ENCODE measurements around the gene ATG5. TPM values are rescaled to one million over a fixed set of nuclear protein-coding genes. Genes with fewer than 3 reads are reported as not detected.

Gene ATG5
- total RNA-seq, 2 donors from 2014 or later: 29.5 to 31.4 TPM

GRCh38 chr6:106149472-106150069 is 176.0 kb downstream of the ATG5 start:
- no peaks in the 10 kb centered on the region for H3K9me3 Mint-ChIP-seq
- H3K4me3 ChIP-seq (ENCODE audit: low read length): no peak overlapping the region
- no peak overlapping the region for H3K4me3 Mint-ChIP-seq
- no peaks in the 10 kb centered on the region for H3K36me3 Mint-ChIP-seq (ENCODE audit: low read depth)
- 86 to 91% methylated on average over 1 of the region's 1 CpG for WGBS, 2 experiments (ENCODE audit: insufficient coverage in 1 of 2, insufficient read length in 1 of 2)
- H3K27me3 ChIP-seq (ENCODE audit: control insufficient read depth, insufficient read depth, low read length, poor library complexity, severe bottlenecking): peaks cover 8% of the 10 kb centered on the region
- H3K27me3 Mint-ChIP-seq (ENCODE audit: insufficient read depth): peaks cover 5% of the 10 kb centered on the region
- TF ChIP-seq CTCF (conservative IDR thresholded peaks at IDR 0.05): no peak
- no peaks in the 10 kb centered on the region for H3K36me3 ChIP-seq (ENCODE audit: control insufficient read depth, insufficient read depth, low read length)
- H3K27ac Mint-ChIP-seq: no peak overlapping the region
- H3K27ac ChIP-seq (ENCODE audit: low read depth, low read length): no peak overlapping the region
- H3K4me1 ChIP-seq (ENCODE audit: control insufficient read depth, insufficient read depth, low read length): peaks cover 7% of the 10 kb centered on the region
- no peak overlapping the region for H3K9ac ChIP-seq (ENCODE audit: extremely low read depth, low read length, poor library complexity, severe bottlenecking)
- H3K9me3 ChIP-seq (ENCODE audit: control insufficient read depth, low read length): no peaks in the 10 kb centered on the region
- no peak for DNase-seq
- peaks cover 14% of the 10 kb centered on the region for H3K4me1 Mint-ChIP-seq

GRCh38 chr6:106147476-106147875 is 178.1 kb downstream of the ATG5 start:
- Histone ChIP-seq H3K4me1 (ENCODE audit: control insufficient read depth, insufficient read depth, low read length) (peaks cover 7% of the 10 kb centered on the region), H3K27me3 (ENCODE audit: control insufficient read depth, insufficient read depth, low read length, poor library complexity, severe bottlenecking) (peaks cover 8% of the 10 kb centered on the region), H3K27ac (ENCODE audit: low read depth, low read length) (no peak overlapping the region), H3K4me3 (ENCODE audit: low read length) (no peak overlapping the region), H3K9me3 (ENCODE audit: control insufficient read depth, low read length) (no peaks in the 10 kb centered on the region), H3K36me3 (ENCODE audit: control insufficient read depth, insufficient read depth, low read length) (no peaks in the 10 kb centered on the region), H3K9ac (ENCODE audit: extremely low read depth, low read length, poor library complexity, severe bottlenecking) (no peak overlapping the region)
- Mint-ChIP-seq H3K9me3 (no peaks in the 10 kb centered on the region), H3K27me3 (ENCODE audit: insufficient read depth) (peaks cover 3% of the 10 kb centered on the region), H3K4me3 (no peak overlapping the region), H3K36me3 (ENCODE audit: low read depth) (no peaks in the 10 kb centered on the region), H3K27ac (no peak overlapping the region), H3K4me1 (peaks cover 18% of the 10 kb centered on the region)
- 86% methylated on average over 1 of the region's 2 CpGs; no CpG with 5 or more reads in 1 of the 2 experiments for WGBS, 2 experiments (ENCODE audit: insufficient coverage in 1 of 2, insufficient read length in 1 of 2)
- TF ChIP-seq CTCF (conservative IDR thresholded peaks at IDR 0.05): no peak
- DNase-seq: no peak

GRCh38 chr6:106146852-106147351 is 178.7 kb downstream of the ATG5 start:
- H3K4me1 ChIP-seq (ENCODE audit: control insufficient read depth, insufficient read depth, low read length): peaks cover 7% of the 10 kb centered on the region
- H3K27ac Mint-ChIP-seq: no peak overlapping the region
- H3K4me3 Mint-ChIP-seq: no peak overlapping the region
- no peaks in the 10 kb centered on the region for H3K9me3 Mint-ChIP-seq
- no peak overlapping the region for H3K4me3 ChIP-seq (ENCODE audit: low read length)
- H3K36me3 ChIP-seq (ENCODE audit: control insufficient read depth, insufficient read depth, low read length): no peaks in the 10 kb centered on the region
- peaks cover 8% of the 10 kb centered on the region for H3K27me3 ChIP-seq (ENCODE audit: control insufficient read depth, insufficient read depth, low read length, poor library complexity, severe bottlenecking)
- no peaks in the 10 kb centered on the region for H3K9me3 ChIP-seq (ENCODE audit: control insufficient read depth, low read length)
- peaks cover 3% of the 10 kb centered on the region for H3K27me3 Mint-ChIP-seq (ENCODE audit: insufficient read depth)
- H3K36me3 Mint-ChIP-seq (ENCODE audit: low read depth): no peaks in the 10 kb centered on the region
- no peak for TF ChIP-seq CTCF (conservative IDR thresholded peaks at IDR 0.05)
- no peak overlapping the region for H3K9ac ChIP-seq (ENCODE audit: extremely low read depth, low read length, poor library complexity, severe bottlenecking)
- 91 to 93% methylated on average over 1 to 2 of the region's 2 CpGs for WGBS, 2 experiments (ENCODE audit: insufficient coverage in 1 of 2, insufficient read length in 1 of 2)
- H3K4me1 Mint-ChIP-seq: peaks cover 24% of the 10 kb centered on the region
- no peak for DNase-seq
- H3K27ac ChIP-seq (ENCODE audit: low read depth, low read length): no peak overlapping the region
